Activated CD4-positive, alpha-beta memory T cell treated with anti-CD3 and anti-CD28 coated beads for 36 hours (primary cell): ENCODE measurements around the gene QSOX1. TPM values are rescaled to one million over a fixed set of nuclear protein-coding genes. Genes with fewer than 3 reads are reported as not detected.

Source experiments
- total RNA-seq, 2 experiments: library from RNA; stranded (reverse); gene quantifications; one replicate each; pipeline ENCODE4 v1.2.3, GENCODE V29; 2021

Gene QSOX1
- total RNA-seq, 2 experiments from 2014 or later = 40.3 to 42.4 TPM

Other genes with a start within 250 kb of the QSOX1 start
- gene CEP350, start 200.1 kb upstream of the QSOX1 start, total RNA-seq = 10 to 100 TPM; 31.7 to 34.2 TPM
- gene LHX4, start 75.4 kb downstream of the QSOX1 start, total RNA-seq = not detected